ENCODE results near the gene LY6G5C.
A peak's percentile ranks its signal among the peaks of the same experiment; 100 is the strongest.

The LY6G5C gene

DNA sequence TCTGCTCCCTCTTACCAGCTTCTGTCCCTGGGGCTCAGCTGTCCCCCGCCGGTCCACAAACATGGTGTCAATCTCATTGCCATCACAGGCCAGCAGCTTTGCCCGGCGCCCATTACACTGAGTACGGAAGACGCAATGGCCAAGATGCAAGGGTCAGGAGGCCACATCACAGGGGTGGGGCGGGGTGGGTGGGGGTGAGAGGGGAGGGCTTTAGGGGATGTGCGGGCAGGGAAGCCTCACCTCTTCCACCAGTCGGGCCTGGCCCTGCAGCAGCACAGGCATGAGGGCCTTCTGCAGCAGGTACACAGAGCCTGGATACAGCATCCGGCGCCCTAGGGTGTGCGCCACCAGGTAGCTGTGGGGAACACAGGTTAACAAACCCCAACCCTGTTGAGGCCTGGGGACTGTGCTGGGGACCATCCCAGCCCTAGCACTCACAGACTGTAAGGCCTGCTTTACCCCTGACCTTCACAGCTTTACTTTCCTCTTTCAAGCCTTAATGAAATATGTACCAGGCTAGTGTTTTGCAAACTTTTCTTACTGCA, 10.8 kb upstream of the LY6G5C start:
- DNase-seq (ENCODE audit: extremely low read depth in 1 of 2, low read depth in 1 of 2), result no peak

DNA sequence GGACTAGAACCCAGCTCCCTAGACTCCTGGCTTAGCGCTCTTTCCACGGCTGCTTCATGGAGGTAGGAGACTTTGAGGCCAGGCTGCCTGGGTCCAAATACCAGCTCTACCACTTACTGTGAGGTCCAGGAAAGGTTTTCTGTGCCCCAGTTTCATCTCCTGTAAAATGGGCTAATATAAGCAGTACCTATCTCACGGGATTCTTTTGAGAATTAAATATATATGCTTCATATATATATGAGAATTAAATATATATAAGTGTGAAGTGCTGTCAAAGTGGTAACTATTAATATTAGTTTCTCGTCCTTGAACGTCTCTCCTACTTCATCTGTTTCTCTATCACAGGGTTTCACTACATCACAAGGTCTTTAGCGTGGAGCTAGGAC, 10.2 kb upstream of the LY6G5C start:
- no peak for DNase-seq (ENCODE audit: extremely low read depth in 1 of 2, low read depth in 1 of 2)

DNA sequence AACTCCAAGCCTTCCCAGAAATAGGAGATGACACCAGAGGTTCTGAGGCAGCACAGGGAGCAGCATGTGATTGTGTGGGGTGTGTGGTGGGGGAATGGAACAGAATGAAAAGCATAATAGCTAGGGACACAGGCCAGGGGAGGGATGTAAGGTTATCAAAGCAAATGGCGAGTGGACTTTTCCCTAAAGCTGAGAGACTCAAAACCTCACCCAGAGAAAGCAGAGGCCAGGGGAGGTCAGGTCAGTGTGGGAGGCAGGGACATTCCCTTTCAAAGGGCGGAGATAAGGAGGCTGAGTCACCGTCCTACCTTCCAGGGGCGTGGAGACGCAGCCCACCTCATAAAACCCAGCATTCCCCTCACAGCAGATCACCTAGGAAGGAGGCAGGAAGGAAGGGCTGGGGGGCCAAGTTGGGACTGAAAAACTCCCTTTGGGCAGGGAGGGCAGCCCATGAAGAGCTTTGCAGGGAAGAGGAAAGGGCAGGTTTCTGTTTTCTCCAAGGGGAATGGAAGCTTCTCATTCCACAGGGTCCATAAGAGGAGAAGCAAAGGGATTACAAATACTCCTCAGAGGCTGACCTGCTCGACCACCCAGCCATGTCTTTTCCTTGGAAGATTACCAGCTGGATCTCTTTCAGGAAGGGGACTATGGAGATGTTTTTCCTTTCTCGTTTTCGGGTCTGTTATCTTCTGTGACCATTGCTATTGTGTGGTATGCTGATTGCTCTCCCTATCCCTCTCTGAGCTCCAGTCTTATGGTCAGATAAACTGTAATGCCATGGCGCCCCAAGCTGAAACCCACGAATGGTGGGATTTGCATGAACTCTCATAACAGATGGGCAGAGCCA, 9.6 kb upstream of the LY6G5C start:
- DNase-seq (ENCODE audit: extremely low read depth in 1 of 2, low read depth in 1 of 2), result no peak

DNA sequence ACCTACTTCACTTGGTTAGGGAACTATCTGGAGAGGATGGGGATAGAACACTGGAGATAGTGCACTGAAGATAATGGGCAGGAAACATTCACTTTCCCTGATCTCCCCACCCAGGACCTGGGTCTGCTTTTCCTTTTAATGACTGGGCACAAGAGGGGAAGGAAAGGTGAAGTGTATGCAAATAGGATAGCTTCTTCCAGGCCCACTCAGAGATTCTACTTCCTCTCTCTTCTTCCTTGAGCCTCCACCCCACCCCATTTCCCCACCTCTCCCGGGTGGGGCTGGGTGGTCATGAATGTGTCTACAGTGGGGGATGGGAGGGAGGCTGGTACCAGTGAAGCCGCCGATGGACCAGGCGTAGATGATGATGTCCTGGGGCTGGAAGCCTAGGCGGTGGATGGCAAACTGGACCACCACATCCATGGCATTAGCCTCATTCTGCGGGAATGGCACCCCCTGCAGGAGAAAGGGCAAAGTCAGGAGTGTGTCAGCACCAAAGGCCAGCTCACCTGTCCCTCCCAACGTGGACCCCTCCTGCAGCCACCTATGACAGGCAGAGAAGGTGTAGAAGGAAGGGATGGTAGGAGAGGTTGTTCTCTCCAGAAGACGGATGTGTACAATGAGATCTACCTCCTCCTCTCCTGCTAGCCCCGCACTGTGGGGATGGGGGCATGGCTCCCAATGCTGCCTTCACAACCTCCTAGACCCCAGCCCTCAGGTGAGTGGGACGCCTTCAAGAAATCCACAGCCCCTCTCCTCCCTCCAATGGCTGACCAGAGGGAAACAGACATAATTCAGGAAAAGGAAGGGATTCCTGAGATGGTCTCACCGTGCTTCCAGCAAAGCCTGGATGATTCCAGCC, 8.6 kb upstream of the LY6G5C start:
- DNase-seq (ENCODE audit: extremely low read depth in 1 of 2, low read depth in 1 of 2), result no peak

DNA sequence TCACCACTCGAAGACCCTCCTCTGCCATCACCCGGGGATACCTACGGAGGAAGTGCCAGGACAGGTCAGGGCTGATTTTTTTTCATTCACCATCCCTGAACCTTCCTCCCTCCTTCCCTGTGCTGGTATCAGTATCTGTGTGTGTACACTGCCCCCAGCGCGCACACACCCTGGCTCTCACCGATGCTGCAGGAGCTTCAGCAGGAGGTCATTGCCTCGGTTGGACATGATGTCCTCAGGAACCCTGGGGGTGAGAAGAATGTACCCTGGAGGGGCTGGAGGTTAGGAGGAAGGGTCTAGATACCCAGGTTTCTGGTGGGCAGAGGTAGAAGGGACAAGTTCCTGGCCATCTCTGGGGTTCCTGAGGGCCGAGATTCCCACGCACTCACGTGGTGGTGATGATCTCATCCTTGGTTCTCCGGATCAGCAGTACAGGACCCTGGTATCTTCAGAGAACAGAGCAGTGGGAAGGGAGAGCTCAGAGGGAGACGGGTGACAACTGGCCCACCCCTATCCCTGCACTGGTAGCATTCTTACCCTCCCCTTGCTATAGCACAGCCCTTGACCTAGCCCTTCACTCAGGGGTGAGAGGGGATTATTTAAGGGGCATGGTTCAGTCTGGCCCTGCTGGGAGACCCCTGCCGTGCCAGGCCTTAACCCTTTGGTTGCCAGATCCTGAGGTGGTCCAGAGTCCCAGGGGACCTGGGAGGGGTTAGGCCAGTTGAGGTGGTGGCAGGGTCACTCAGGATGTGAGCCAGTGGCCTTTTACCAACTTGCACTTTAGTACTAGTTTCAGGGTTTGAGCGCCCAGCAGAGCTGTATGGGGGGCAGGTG, 7.2 kb upstream of the LY6G5C start:
- DNase-seq (ENCODE audit: extremely low read depth in 1 of 2, low read depth in 1 of 2), result no peak

DNA sequence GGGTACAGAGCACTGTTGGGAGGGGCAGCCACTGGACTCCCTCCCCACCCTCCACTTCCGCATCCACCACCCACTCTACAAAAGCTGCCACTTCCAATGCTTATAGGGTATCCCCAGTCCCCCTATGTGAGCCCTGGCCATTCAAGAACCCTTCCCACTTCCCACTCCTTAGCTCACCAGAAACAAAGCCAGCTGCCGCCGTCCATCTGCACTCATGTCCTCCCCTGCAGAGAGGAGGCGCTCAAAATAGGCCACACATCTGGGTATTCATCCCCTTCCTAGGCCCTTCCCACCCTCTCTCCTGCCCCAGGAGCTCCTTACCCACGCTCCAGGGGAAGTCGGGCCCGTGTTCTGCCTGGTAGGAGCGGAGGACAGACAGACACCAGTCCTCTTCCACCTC, 6.5 kb upstream of the LY6G5C start:
- no peak for DNase-seq (ENCODE audit: extremely low read depth in 1 of 2, low read depth in 1 of 2)

DNA sequence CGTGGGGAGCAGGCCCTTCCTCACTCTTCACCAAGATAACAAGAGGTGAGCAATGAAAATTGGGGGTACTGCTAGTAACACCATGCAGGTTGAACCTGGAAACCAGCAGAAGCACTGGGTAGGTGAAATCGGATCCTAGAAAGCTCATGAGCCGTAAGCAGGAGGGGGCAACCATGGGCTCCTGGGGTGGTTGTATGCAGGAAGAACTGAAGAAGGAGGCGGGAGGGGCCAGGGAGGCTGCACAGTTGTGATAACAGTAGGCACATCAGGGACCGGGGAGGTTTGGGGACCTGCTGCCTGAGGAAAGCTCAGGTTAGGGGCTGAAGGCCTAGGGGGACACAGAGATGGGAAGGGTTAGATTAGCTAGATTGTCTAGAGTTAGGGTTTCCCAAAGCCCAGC, 5.6 kb upstream of the LY6G5C start:
- DNase-seq (ENCODE audit: extremely low read depth in 1 of 2, low read depth in 1 of 2), result no peak

DNA sequence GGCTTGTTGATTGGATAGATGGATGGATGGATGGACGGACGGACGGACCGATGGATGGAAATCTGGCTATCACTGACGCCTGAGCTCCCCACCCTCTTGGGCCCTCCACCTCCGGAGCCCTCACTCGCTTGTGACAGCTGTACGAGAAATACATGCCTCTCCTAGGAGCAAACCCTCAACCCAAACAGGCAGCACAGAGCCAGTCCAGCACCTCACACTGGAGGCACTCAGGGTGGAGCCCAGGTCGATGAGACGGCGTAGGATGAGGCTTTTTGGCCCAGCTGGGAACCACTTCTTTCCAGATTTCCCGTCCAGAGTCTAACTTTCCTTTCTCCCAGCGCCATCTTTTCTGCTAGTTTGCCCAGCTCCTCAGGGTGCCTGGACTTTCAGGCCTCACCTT, 2.7 kb upstream of the LY6G5C start:
- DNase-seq (ENCODE audit: extremely low read depth in 1 of 2, low read depth in 1 of 2), result no peak

DNA sequence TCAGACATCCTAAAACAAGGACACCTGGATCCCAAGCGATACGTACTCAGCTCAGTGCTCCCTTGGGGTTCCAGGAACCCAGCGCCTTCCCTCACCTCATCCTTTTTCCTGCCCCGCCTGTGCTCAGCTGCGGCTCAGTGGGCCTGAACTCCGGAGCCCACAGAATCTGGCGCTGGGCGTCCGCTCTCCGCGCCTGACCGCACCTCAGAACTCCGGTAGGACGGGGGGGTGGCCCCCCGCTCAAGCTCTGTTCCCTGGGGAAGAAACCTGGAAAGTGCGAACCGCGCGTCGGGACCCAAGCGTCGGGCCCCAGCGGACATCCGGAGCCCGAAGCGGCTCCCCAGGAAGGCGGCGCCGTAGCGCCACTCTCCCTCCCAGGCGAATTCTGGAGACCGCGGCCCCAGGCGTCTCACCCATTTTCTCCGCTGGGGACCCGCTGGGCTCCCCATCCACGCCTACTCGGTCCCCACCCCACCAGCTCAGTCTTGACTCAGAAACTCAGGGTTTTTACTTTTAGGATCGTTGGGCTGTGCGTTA, 336 bp upstream of the LY6G5C start:
- DNase-seq (ENCODE audit: extremely low read depth in 1 of 2, low read depth in 1 of 2), result peak in 1 of 2 donors; percentile 29

DNA sequence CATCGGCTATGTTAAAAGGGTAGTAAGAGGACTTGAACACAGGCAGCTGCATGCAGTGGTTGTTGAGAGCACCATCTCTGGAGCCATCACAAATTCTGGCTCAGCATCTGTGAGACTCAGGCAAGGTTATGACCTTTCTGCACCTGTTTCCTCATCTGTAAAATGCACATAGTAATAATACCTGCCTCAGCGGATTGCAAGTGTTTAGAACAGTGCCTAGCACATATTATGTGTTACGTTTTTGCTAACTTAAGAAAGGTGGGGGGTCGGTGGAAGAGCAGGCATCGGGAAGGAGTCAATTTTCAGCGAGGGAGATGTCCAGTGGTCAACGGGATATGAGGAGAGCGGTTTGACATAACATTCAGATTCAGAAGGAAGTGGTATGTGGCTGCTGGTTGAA, 2.9 kb downstream of the LY6G5C start:
- DNase-seq (ENCODE audit: extremely low read depth in 1 of 2, low read depth in 1 of 2), result no peak

DNA sequence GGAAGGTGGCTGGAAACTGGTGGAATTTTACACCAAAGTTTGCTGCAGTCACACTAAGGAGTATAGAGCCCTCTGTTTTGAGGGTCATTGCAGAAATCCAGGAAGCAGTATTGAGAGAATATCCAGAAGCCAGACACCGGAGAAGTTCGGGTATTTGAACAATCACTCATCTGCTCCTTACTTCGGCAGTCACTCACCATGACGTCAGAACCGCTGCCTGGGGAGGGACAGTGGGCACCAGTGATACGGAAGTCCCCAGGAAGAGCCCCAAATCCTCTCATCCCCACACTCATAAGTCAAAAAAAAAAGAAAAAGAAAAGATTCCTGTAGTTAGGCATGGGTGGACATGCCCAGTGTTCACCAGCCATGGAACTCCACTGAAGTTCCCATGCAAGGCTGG, 4.0 kb downstream of the LY6G5C start:
- no peak for DNase-seq (ENCODE audit: extremely low read depth in 1 of 2, low read depth in 1 of 2)

DNA sequence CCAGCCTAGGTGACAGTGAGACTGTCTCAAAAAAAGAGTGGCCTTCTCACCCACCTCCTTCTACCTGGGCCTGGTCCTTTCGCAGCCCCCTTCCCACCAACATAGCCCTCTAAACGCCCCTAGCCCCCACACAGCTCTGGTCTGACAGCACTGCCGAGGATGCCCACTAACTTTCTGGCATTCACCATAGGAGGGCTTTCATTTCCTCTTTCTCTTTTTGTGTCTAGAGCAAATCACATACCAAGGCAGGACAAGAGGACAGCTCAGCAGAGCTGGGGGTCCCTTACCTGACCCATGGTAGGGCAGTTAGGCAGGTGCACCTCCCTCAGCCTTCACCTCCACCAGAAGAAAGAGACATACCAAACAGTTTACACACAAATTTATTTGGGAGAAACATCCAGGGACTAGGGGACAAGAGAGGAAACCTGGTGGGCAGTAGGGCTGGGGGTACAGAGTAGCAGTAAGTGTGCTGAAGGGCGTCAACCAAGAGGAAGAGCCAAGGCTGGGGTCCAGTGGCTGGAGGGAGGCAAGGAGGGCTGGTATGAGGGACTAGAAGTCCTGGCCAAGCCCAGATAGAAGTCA, 4.5 kb downstream of the LY6G5C start:
- DNase-seq (ENCODE audit: extremely low read depth in 1 of 2, low read depth in 1 of 2), result no peak

DNA sequence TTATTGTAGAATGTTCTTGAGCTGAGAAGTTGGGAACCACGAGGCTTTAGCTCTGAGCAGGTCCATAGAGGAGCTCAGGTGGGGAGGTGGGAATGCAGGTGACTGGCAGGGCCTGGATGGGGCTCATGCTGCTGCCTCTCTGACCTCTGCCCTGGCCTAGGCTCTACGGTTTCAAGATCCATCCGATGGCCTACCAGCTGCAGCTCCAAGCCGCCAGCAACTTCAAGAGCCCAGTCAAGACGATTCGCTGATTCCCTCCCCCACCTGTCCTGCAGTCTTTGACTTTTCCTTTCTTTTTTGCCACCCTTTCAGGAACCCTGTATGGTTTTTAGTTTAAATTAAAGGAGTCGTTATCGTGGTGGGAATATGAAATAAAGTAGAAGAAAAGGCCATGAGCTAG, 11.2 kb downstream of the LY6G5C start, which contains the start of gene LY6G5B:
Gene LY6G5B (plus strand): TSS at position 301 of the 400 bp plus-strand sequence. CDS start 975 bp downstream, outside the sequence.
- DNase-seq (ENCODE audit: extremely low read depth in 1 of 2, low read depth in 1 of 2), result no peak

DNA sequence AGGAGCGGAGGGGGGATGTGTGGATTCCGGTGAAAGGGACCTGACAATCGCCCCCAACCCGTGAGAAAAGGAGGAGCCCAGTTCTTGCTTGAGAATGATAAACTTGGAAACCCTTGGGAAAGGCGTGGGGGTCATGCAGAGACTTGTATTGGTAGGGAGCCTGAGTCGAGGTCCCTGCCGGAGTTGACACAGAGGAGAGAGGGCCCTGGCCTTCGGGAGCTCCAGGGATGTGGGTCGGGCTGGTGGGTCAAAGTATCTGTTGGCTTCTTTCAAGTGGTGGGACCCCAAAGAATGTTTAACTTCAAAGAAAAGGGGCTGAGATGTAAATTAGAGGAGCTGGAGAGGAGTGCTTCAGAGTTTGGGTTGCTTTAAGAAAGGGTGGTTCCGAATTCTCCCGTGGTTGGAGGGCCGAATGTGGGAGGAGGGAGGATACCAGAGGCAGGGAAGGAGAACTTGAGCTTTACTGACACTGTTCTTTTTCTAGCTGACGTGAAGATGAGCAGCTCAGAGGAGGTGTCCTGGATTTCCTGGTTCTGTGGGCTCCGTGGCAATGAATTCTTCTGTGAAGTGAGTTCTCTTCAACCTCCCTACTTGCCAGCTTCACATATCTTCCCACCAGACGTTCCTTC, 14.4 kb downstream of the LY6G5C start:
- DNase-seq (ENCODE audit: extremely low read depth in 1 of 2, low read depth in 1 of 2), result no peak

DNA sequence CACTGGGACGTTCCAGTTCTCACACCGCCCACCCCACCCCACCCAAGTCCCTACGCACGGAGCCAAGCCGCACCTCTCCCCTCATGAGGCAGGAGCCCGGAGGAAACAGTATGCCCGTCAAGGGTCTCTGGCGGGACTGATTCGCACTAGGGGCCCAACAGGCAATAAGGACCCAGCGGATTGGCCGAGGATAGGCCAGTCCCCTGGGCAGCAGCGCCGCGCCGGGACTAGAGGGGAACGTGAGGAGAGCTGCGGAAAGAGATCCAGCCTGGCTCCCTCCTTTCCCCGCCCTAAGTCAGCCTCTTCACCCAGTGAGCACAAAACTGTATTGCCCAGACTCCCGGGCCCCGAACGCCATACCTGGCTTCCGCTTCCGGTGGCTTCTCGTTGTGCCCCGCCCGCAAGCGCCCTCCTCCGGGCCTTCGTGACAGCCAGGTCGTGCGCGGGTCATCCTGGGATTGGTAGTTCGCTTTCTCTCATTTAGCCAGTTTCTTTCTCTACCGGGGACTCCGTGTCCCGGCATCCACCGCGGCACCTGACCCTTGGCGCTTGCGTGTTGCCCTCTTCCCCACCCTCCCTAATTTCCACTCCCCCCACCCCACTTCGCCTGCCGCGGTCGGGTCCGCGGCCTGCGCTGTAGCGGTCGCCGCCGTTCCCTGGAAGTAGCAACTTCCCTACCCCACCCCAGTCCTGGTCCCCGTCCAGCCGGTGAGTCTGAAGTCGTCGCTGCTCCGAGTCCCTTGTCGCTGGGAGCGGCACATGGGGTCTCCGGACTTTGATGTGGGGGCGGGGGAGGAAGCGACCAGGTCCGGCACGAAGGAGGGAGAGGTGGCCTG, 15.1 kb downstream of the LY6G5C start, which contains the start of gene CSNK2B:
Gene CSNK2B (plus strand): TSS at position 580 of the 836 bp plus-strand sequence. CDS start 752 bp downstream, outside the sequence.
- peak; percentile 97 to 98 for DNase-seq (ENCODE audit: extremely low read depth in 1 of 2, low read depth in 1 of 2)

DNA sequence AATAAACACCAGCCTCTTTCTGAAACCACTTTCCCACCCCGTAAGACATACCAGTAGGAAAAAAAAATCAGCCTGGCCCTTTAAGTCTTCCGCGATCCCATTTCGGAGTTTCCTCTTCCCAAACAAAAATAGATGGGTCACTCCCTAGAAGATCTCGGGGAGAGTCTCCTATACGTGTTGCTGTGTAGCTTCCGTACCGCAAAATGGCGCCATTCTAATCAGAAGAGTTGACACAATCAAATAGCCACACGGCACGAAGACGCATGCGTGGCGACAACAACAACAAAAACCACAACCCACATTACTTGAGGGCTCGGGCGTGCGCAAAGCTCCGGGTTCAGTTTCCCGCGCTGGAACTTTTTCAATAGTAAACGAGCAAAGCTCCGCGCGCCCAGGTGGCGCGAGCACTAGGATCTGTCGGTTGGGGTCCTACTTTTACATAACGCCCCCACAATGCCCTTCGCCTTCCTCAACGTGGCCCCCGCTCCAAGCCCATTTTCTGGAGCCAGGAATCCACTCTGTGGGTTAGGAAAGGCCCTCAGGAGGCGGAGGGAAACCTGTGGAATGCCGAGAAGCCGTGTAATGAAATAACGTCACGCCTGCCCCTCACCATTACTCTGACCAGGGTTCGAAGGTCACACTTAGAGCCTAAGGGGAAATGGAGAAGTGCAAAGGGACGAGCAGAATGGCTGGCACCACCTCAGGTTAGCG, 15.9 kb downstream of the LY6G5C start, which contains the start of gene GPANK1:
Gene GPANK1 (minus strand): TSS at position 208 of the 711 bp plus-strand sequence. CDS start 519 bp downstream, outside the sequence.
- DNase-seq (ENCODE audit: extremely low read depth in 1 of 2, low read depth in 1 of 2), result peak; percentile 71 to 86

DNA sequence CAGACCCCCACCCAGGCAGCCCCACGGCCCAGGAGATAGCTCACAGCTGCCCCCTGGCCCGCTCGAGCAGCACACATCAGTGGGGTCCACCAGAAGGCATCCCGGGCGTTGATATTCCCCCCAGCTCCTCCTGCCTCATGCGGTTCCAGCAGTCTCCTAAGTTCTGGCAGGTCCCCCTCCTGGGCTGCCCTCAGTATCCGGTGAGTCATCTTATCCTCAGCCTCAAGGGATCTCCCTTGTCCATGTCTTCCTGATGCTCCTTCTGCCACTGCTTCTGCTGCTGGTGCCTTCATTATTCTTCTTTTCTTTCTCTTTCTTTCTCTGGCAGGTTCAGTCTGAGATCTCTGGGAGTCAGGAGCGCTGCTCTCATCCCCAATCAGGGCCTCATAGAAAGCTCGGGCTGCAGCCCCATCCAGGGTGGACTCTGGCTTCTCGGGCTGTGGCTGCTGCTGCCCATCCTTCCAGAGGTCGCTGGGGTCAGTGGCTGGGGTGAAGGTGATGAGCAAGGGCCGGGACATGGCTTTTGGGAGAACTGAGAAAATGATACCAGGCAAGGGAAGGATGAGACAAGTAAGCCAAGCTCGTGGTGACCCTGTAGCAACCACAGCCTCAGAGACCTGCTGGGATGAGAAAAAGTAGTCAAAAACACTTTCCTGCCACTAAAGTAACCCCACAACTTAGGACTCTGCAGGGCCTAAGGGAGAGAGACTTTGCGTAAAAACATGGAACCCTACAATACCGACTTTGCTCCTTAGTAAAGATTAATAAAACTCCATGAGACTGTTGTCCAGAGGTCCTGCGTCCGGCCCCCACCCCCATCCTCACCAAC, 16.7 kb downstream of the LY6G5C start:
- no peak for DNase-seq (ENCODE audit: extremely low read depth in 1 of 2, low read depth in 1 of 2)
